ENCODE data around the gene NDUFV2.

NDUFV2 gene

GRCh38 chr18:9117980-9118841 lies 15.7 kb downstream of the NDUFV2 start:
- DNase-seq (ENCODE audit: low spot score): no peak

- DNase-seq (ENCODE audit: low spot score): no peak
Measured at GRCh38 chr18:9120796-9121195, 18.3 kb downstream of the NDUFV2 start.

GRCh38 chr18:9123520-9123919 lies 21.0 kb downstream of the NDUFV2 start:
- no peak for DNase-seq (ENCODE audit: low spot score)

- no peak for DNase-seq (ENCODE audit: low spot score)
Measured at GRCh38 chr18:9124824-9125223, 22.3 kb downstream of the NDUFV2 start.

- DNase-seq (ENCODE audit: low spot score): no peak
Measured at GRCh38 chr18:9126337-9126736, 23.8 kb downstream of the NDUFV2 start.

GRCh38 chr18:9130195-9130594 lies 27.7 kb downstream of the NDUFV2 start:
- no peak for DNase-seq (ENCODE audit: low spot score)

- DNase-seq (ENCODE audit: low spot score): no peak
Measured at GRCh38 chr18:9130806-9131205, 28.3 kb downstream of the NDUFV2 start.

- DNase-seq (ENCODE audit: low spot score): no peak
Measured at GRCh38 chr18:9132628-9133027, 30.1 kb downstream of the NDUFV2 start.

- no peak for DNase-seq (ENCODE audit: low spot score)
Measured at GRCh38 chr18:9133225-9133624, 30.7 kb downstream of the NDUFV2 start.

GRCh38 chr18:9135081-9135911 lies 32.8 kb downstream of the NDUFV2 start:
- no peak for DNase-seq (ENCODE audit: low spot score)

- DNase-seq (ENCODE audit: low spot score): peak; percentile 48
Measured at GRCh38 chr18:9135912-9136314, 33.4 kb downstream of the NDUFV2 start.

GRCh38 chr18:9136315-9137155 lies 34.0 kb downstream of the NDUFV2 start, which contains the start of gene ANKRD12:
Gene ANKRD12, plus strand, starts transcription at chr18:9136781. Its CDS starts 45,652 bp downstream, at chr18:9182433.
- peak; percentile 98 for DNase-seq (ENCODE audit: low spot score)

- DNase-seq (ENCODE audit: low spot score): peak; percentile 74
Measured at GRCh38 chr18:9137168-9138066, 34.9 kb downstream of the NDUFV2 start.

- no peak for DNase-seq (ENCODE audit: low spot score)
Measured at GRCh38 chr18:9139400-9140039, 37.0 kb downstream of the NDUFV2 start.

GRCh38 chr18:9140381-9140780 lies 37.9 kb downstream of the NDUFV2 start:
- DNase-seq (ENCODE audit: low spot score): no peak

GRCh38 chr18:9140984-9141383 lies 38.5 kb downstream of the NDUFV2 start:
- no peak for DNase-seq (ENCODE audit: low spot score)

GRCh38 chr18:9146224-9146623 lies 43.7 kb downstream of the NDUFV2 start:
- DNase-seq (ENCODE audit: low spot score): no peak

GRCh38 chr18:9147440-9148202 lies 45.1 kb downstream of the NDUFV2 start:
- DNase-seq (ENCODE audit: low spot score): peak; percentile 81

- DNase-seq (ENCODE audit: low spot score): no peak
Measured at GRCh38 chr18:9148203-9148552, 45.7 kb downstream of the NDUFV2 start.

- no peak for DNase-seq (ENCODE audit: low spot score)
Measured at GRCh38 chr18:9150121-9150520, 47.6 kb downstream of the NDUFV2 start.

Measured in Ammon's horn (tissue), 1 donor.